Measurements from ENCODE around the gene INPP4A.

The INPP4A gene

GRCh38 chr2:98487806-98488189, 43.1 kb downstream of the INPP4A start:
- DNase-seq (ENCODE audit: low read depth, low spot score), result no peak
- H3K27ac ChIP-seq, result no peak overlapping the region

- no peak for DNase-seq (ENCODE audit: low read depth, low spot score)
- H3K27ac ChIP-seq, result no peak overlapping the region
These were observed 43.6 kb downstream of the INPP4A start for GRCh38 chr2:98488252-98488651.

DNA sequence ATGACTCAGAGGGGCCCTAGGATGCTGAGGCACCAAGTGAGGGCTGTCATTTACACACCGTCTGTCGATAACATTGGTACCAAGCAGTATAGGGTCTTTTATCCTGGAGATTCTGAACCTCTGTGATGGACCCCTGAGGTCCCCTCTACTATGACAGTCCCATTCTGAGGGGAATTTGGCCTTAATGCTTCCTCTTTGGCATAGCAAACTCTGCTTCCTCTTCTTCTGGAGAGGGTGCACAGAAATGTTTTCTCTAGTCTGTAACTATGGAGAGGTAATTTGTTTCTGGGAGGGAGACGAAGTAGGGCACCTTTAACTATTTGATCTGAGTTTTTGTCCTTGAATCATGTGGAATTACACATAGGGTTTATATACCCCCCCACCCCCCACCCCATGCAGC, 44.8 kb downstream of the INPP4A start:
- DNase-seq (ENCODE audit: low read depth, low spot score), result no peak
- H3K27ac ChIP-seq, result no peak overlapping the region

DNA sequence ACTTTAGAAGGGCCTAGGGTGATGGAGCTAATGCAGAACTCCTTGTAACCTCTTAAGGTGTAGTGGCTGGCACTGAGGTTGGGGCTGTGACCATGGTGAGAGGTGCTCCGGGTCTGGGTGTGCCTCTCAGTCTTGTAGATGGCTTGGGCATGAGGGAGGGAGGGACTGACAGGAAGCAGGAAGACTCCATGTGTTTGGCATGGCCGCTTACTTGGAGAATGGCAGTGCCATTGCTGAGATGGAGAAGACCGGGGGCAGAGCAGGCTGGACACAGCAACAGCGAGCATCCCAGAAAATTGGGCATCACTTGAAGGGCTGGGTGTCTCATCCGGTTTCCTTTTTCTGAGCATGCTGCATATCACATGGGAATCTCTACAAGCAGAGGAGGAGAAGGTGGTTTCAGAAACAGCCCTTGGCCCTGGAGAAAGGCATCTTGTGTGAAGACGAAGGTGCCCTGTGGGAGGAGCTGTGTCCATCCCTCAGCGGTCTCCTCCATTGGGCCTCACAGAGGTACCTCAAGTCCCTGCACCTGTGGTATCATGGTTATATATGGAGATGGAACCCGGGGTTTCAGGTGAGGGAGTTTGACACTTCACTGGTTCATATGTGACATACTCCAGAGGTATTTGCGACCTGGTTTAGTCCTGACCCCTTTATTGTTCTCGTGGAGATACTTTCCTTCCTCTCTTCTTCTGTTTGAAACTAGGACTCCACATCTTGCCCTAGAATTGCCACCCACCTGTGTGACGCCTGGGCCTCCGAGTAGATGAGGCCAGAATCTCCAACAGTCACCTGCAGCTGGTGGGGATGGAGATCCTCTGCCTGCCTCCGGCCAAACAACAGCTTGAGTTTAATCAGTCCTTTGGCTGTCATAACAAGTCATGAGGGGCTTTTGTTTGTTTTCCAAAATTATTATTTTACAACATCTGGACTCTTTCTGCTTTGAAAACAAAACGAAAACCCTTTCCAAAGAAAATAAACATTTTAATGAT, 45.6 kb downstream of the INPP4A start:
- no peak overlapping the region for H3K27ac ChIP-seq
- DNase-seq (ENCODE audit: low read depth, low spot score), result no peak

DNA sequence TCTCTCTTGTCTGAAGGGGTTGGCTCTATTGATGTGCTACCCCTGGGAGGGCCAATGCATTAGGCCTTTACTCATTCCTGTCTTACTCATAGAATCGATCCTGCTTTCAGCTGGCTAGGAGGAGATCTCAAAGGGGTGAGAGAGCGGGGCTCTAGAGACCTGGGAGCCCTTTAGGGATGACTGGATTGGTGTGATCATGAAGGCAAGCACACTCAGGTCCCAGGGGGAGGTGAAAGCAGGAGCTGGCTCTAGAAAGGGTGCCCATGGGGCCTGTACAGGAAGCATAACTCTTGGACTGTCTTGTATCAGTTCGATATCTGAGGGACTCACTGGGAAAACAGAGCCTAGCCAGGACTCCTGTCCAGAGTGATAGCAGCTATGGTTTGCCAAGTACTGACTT, 47.8 kb downstream of the INPP4A start:
- DNase-seq (ENCODE audit: low read depth, low spot score), result no peak
- H3K27ac ChIP-seq, result no peak overlapping the region

DNA sequence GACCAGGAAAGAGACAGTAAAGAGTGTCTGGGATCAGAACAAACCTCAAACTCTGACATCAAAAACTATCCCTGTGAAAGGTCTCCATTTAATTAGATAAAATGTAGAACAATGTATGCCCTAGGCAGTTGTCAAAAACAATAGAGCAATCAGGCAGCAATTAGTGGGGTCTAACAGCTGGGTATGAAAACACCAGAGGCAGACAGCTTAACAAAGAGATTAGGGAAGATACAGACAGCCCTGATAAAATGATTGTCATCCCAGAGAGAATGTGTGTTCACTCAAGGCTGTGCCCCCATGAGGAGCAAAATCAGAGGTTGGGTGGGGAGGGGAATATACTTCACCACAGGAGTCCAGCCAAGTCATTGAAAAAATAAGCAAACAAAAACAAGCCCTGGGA, 50.0 kb downstream of the INPP4A start:
- DNase-seq (ENCODE audit: low read depth, low spot score), result no peak
- H3K27ac ChIP-seq, result no peak overlapping the region

GRCh38 chr2:98496750-98497493, 52.3 kb downstream of the INPP4A start:
- no peak overlapping the region for H3K27ac ChIP-seq
- no peak for DNase-seq (ENCODE audit: low read depth, low spot score)

DNA sequence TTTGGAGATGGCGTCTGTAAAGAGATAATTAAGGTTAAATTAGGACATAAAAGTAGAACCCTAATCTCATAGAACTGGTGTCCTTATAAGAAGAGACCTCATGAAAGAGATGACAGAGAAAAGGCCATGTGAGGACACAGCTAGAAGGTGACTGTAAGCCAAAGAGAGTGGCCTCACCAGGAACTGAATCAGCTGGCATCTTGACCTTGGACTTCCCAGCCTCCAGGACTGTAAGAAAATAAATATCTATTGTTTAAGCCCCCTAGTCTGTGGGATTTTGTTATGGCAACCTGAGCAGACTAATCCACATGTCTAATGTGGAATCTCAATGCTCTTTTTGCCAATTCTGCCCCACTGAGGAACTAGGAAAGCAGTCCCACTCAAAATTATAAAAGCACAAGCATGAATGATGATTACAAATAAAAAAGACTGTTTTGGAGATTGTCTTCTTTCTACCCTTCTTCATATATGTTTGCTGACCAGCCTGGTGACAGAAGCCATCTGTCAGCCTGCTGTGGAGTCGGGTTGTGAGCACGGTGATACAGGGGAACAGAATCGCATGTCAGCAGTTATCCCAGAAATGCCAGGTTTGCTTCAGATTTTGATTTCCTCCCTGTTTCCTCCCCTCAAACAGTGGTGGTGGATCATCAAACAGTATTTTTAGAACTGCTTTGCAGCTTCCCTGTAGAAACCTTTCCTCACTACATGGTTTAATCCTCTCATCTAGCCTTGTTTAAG, 54.2 kb downstream of the INPP4A start:
- no peak for DNase-seq (ENCODE audit: low read depth, low spot score)
- no peak overlapping the region for H3K27ac ChIP-seq

- DNase-seq (ENCODE audit: low read depth, low spot score), result no peak
These were observed 55.9 kb downstream of the INPP4A start for GRCh38 chr2:98500561-98500960.

DNA sequence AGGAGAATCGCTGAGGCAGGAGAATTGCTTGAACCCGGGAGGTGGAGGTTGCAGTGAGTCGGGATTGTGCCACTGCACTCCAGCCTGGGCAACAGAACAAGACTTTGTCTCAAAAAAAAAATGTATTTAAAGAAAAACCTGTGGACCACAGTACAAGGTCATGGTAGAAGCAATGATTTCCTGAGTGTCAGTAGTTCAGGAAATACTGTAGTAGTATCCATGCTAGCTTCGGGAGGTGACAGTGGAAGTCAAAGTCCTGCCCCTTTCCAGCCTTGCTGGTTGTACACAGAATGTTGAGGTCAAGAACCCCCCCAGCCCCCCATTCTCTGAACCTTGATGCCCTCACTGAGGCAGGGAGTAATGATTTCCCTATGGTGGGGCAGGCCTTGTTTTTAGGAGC, 56.6 kb downstream of the INPP4A start:
- no peak for DNase-seq (ENCODE audit: low read depth, low spot score)
- no peak overlapping the region for H3K27ac ChIP-seq

More at GRCh38 chr2:98500561-98500960, 55.9 kb downstream of the INPP4A start:
- no peak overlapping the region for H3K27ac ChIP-seq

DNA sequence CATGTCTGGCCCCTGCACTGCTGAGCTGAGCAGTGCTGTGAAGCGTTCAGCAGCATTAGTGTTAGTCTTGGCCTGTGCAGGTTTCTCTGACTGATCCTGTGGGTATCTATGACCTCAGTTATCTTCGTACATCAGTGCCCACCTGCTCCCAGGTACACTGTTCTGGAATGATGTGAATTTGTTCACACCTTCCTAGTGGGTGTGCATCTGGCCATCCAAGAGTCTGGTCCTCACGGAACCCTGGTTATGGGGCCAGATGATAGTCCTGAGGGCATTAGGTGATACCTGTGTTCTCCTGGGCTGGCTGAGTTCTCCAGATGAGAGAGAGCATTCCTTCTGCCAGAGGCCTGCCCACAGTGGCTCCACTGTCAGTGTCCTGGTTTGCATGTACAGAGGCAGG, 57.2 kb downstream of the INPP4A start:
- DNase-seq (ENCODE audit: low read depth, low spot score), result no peak
- H3K27ac ChIP-seq, result no peak overlapping the region

DNA sequence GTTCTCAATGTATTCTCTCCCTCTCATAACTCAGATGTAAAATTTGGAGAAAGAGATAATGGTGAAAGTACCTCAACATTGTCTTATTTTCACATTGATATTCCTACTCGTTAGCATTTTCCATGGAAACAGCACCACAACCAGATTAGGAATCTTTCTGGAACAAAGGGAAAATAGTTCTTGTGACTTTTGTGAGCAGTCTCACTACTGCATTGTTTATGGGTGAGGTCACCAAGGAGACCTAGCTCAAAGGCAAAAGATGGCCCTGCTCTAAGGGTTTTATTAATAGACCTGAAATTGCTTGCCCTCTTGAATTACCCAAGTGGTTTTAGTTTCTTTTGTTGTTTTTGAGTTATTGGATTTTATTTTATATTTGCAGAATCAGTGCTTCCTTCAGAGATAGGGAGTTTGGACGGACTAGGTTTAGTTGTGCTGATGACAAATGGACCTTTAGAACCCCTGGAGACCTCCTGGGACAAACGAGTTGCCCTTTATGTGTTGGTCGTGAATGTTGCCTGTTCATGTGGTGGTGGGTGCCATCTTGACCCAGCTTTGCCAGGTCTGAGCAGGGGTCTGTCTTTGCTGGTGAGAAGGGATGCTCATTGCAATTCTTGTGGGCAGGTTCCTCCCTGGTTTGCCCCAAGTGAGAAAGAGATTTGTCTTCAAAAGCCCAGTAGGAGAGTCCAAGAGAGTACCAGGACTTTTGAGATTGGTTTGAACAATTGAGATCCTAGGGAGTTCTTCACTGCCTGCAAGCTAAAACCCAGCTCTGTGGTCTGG, 58.1 kb downstream of the INPP4A start:
- no peak overlapping the region for H3K27ac ChIP-seq
- DNase-seq (ENCODE audit: low read depth, low spot score), result no peak

GRCh38 chr2:98503481-98504105, 58.9 kb downstream of the INPP4A start:
- DNase-seq (ENCODE audit: low read depth, low spot score), result no peak
- no peak overlapping the region for H3K27ac ChIP-seq

GRCh38 chr2:98504381-98505109, 59.9 kb downstream of the INPP4A start:
- DNase-seq (ENCODE audit: low read depth, low spot score), result no peak
- H3K27ac ChIP-seq, result no peak overlapping the region

DNA sequence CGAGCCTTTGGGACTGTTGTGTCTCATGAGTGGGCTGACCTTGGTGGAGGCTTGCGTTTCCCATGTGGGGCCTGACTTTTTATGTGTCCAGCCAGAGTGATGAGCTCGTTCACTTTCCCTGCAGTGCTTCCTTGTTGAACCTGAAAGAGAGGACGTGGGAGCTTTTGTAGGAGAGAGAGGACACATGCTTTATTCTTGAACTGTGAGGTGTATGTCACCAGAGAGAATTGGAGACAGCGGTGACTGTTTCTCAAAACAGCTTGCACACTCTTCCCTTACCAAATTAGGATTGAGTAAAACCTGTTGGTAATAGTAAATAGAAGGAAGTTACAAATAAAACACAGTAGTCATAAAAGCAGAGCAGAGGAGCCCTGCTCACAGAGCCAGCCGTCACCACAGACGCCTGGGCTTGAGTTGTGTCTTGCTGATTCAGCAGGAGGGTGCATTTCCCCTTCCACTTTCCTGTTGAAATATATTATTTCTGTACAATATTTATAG, 60.7 kb downstream of the INPP4A start:
- no peak overlapping the region for H3K27ac ChIP-seq
- DNase-seq (ENCODE audit: low read depth, low spot score), result no peak

- no peak for DNase-seq (ENCODE audit: low read depth, low spot score)
- H3K27ac ChIP-seq, result no peak overlapping the region
These were observed 61.5 kb downstream of the INPP4A start for GRCh38 chr2:98505971-98506664.

- no peak for DNase-seq (ENCODE audit: low read depth, low spot score)
- no peak overlapping the region for H3K27ac ChIP-seq
These were observed 62.2 kb downstream of the INPP4A start for GRCh38 chr2:98506881-98507280.

DNA sequence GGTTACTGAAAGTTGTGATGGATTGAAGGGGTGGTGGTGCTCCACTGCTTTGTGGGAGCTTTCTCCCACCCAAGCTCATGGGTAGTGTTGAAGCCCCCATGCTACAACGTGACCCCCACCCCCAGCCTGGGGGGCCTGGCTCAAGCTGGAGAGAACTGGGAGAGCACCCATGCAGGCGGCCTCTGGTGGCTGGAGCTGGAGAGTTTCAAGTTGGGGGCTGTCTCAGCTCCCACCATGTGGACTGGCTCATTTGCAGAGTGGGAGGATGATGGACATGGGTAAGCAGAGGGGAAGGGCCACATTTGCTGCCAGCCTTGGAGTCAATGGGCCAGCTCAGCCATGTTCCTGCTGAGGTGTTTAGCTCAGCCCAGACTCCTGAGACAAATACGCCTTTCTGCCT, 62.8 kb downstream of the INPP4A start:
- H3K27ac ChIP-seq, result no peak overlapping the region

More for the DNA sequence above, 62.8 kb downstream of the INPP4A start:
- DNase-seq (ENCODE audit: low read depth, low spot score), result no peak
